ENCODE measurements around the gene LNPK.

Gene LNPK

DNA sequence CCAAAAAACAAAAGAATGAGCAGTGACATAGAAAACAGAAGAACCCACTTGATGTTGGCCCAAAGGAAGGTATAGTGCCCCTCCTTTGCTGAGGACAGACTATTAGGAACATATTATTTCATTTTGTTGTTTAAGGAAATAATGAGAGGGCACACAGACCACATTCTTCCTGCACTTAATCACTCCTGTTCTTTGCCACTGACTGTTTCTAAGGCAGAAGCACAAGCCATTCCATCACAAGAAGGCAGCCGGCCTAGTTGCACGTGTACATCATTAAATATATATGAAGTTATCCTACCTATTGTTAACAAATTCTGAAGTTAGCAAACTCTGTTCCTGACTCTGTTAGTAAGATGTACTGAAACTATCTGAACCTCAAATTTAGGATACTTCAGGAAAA is 110.0 kb downstream of the LNPK start:
- no peak for DNase-seq

GRCh38 chr2:175890636-175891242 is 111.3 kb downstream of the LNPK start:
- no peak for DNase-seq

DNA sequence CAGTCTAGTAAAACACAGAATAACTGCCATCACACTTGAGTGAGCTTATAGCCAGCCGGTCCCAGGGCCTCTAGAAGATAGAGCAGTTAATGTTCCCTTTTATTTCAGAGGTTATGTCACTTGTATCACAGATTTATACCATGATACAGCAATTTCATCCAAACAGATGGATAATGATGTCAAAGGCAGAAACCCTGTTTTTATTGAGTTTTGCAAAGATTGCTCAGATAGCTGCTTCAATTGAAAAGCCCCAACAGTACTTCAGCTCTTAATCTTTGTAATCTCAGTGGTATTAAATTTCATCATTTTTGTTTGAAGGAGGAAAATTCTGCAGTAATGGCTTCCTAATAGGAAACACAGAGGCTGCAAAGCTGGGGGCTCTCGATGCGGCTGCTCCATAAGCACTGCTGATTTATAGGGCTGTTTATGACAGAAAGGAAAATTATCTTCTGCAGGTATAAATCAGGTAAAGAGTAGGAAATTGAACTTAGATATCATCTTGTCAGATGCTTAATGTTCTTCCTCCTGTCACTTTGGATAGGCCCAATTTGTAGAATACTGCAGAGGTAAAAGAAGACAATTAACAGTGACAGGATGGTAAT is 112.3 kb downstream of the LNPK start:
- no peak for DNase-seq

- no peak for DNase-seq
Observed at GRCh38 chr2:175887776-175888175, 114.3 kb downstream of the LNPK start.

DNA sequence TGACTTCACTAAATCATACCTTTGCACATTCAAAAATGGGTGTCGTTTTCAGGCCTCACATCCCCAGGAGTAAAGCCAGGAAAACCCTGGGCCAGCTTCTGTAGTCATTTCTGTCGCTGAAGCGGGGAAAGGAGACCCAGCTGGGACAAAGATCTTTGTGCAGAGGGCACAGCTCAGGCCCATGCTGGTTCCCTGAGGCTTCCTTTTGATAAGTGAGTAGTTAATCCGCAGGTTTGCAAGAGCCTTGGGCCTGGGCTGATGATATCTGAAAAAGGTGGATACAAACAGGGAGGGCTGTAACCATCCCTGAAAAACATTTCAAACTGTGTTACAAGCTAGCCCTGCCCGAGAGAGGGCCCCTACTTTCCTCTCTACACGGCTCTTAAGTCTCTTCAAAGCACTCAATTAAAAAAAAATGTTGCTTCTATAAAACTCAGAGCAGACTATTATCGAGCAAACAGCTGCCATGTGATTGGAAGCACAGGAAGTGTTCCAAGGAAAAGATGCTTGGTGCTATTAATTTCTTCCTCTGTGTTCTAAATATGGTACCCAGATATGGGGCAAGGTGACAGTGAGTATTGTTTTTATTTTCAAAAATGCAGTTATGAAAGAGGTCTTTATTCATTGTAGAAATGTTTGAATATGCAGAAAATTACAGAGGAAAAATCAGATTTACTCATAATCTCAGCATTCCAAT is 117.2 kb downstream of the LNPK start:
- DNase-seq = no peak

DNA sequence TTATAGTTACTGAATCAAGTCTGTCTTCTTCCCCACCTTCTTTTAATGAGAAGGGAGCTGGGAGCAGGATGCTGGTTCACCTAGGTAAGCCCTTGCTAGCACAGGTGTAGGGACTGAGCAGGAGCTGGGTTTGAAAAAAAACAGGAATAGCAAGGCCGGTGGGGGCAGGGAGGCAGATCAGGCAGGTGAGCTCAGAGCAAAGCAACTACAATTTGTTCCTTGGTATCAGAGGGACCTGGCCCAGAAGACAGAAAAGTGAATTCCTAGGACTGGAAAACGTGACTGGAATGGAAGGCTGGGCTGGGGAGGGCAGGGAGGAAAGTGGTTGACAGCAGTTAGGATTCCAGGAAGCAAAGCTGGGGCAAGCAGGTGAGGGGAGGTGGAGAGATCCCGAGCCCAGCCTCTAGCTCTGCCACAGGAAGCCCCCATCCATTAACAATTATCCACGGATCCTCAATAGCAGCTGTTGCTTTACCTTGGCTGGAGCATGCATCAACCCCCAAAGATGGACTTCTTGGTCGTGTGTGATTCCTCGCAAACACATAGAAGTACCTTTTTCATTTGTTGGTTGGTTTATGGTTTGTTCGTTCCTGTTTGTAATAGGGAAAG is 118.4 kb downstream of the LNPK start:
- DNase-seq = no peak

DNA sequence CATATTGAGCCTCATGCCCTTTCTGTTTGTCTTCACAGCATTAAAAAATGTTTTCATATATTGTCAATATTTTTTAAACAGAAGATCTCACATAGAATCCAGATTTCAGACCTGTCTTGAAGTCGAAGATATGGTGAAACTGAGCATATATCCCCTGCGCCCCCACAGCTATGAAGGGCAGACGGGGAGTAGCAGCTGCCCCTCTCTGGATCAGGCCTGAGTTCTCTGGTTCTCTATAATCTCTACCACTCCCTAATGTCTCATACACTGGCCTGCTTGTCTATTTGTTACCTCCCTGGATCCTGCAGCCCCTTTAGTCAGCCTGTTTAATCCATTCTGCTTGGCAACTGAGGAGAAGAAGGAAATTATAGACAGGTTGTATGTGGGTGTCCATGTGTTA is 122.4 kb downstream of the LNPK start:
- DNase-seq = no peak

DNA sequence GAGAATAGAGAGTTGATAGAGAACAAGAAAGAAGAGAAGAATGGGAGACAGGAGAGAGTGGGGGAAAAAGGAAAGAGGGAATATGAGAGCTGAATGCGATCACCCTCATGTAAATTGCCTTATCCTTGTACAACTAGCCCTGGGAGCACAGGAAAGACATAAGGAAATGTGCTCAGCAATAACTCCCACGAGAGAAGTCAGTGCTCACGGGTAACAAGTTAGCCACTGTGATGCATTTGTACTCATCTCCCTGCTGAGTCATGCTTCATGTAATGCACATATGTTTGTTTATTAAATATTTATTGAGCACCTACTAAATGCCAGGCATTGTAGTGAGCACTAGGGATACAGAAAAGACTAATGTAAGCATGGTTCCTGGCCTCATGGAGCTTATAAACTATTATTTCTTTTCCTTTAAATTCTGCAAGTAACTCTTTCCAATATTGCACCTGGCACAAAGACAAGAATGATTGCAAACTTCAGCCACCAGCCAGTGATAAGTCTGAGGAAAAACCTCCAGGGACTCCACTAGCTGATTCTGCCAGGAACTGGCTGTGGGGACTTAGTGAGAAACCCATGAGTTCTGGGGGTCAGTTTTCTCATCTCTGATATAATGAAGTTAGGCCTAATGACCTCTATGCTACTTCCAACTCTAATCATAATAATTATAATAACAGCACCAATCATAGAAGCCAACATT is 124.1 kb downstream of the LNPK start:
- no peak for DNase-seq

DNA sequence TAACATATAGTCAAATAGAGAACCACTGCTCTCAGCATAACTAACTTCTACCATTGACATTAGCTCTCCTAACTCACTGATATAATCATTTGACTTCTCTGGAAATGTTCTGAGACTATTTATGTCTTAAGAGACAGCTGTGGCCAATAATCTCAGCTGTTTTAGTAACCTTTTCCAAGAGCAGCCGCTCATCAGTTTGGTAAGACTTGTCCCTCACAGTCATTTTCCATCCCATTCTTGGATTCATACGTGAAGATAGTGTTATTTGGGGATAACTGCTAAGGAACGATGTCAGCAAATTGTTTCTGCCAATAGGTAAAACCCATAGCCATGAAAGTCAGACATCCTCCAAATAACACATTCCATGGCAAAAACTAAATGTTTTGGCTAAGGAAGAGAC is 127.8 kb downstream of the LNPK start:
- DNase-seq = no peak
